Osteocyte (in vitro differentiated cells): ENCODE measurements around the gene CCDC182. TPM values are rescaled to one million over a fixed set of nuclear protein-coding genes. Genes with fewer than 3 reads are reported as not detected.

Source experiments
- DNase-seq: peaks from one replicate; pipeline ENCODE4 v3.0.0; 2021; ENCODE audit warnings: mixed read lengths; ENCODE audit not compliant: unreplicated experiment; ENCODE audit errors: extremely low spot score
- H3K27ac Mint-ChIP-seq: one replicate; pipeline ENCODE4 v1.8.0; 2021; ENCODE audit warnings: mild to moderate bottlenecking, mixed read lengths; ENCODE audit not compliant: unreplicated experiment
- H3K27me3 Mint-ChIP-seq: one replicate; pipeline ENCODE4 v1.8.0; 2021; ENCODE audit warnings: mixed read lengths; ENCODE audit not compliant: unreplicated experiment
- H3K36me3 Mint-ChIP-seq: one replicate; pipeline ENCODE4 v1.8.0; 2021; ENCODE audit warnings: mixed read lengths; ENCODE audit not compliant: unreplicated experiment
- H3K4me1 Mint-ChIP-seq: one replicate; pipeline ENCODE4 v1.8.0; 2021; ENCODE audit warnings: mixed read lengths; ENCODE audit not compliant: unreplicated experiment
- H3K4me3 Mint-ChIP-seq: one replicate; pipeline ENCODE4 v1.8.0; 2021; ENCODE audit warnings: mild to moderate bottlenecking, moderate library complexity, mixed read lengths; ENCODE audit not compliant: unreplicated experiment
- H3K9me3 Mint-ChIP-seq: one replicate; pipeline ENCODE4 v1.8.0; 2021; ENCODE audit warnings: mixed read lengths; ENCODE audit not compliant: unreplicated experiment
- CTCF ChIP-seq: fragments of 200-600 bp; sonication (generic); IDR thresholded peaks from 2 replicates; pipeline ENCODE4 v1.5.0; 2021; ENCODE audit warnings: antibody characterized with exemption, mild to moderate bottlenecking, moderate library complexity
- total RNA-seq: library from RNA; stranded (reverse); gene quantifications from 2 replicates; pipeline ENCODE4 v1.2.1, GENCODE V29; 2021

The CCDC182 gene
- total RNA-seq, 1 donor from 2014 or later, result not detected

DNA sequence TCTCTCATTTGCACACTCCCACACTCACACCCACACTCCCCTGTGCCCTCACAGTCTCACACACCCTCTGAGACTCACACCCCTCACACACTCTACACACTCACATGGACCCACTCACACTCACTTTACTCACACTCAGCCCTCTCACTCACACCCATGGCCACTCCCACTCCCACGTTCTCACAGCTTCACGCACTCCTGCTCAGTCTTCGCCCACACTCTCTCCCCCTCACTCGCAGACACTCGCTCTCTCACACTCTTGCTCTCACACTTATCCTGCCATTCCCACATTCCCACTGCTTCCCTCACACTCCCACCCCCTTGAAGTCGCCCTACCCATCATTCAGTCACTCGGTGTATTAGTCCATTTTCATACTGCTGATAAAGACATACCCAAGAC lies 47.9 kb downstream of the CCDC182 start:
- no peak overlapping the region for H3K4me3 Mint-ChIP-seq
- no peaks in the 10 kb centered on the region for H3K4me1 Mint-ChIP-seq
- TF ChIP-seq CTCF, result no peak
- DNase-seq, result no peak
- H3K27ac Mint-ChIP-seq, result no peak overlapping the region
- H3K9me3 Mint-ChIP-seq, result peaks cover 13% of the 10 kb centered on the region
- no peaks in the 10 kb centered on the region for H3K27me3 Mint-ChIP-seq
- no peaks in the 10 kb centered on the region for H3K36me3 Mint-ChIP-seq

DNA sequence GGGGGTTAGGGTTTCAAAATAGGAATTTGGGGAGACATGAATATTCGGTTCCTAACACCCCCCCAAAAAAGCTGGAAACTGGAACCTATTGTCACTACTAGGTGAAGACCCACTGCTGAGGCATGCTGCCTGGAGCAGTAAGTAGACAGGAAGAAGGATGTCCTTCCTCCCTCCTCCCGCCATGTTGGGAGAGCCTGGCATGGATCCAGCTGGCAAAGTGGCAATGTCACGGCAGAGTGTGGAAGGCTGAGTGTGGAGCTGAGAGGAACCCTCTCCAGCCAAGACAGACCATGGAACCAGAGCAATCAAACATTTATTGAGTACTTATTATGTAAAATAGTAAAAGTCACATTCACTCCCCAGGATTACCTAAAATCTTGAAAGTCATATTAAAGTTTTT lies 49.0 kb downstream of the CCDC182 start:
- no peaks in the 10 kb centered on the region for H3K36me3 Mint-ChIP-seq
- H3K27me3 Mint-ChIP-seq, result no peaks in the 10 kb centered on the region
- H3K4me1 Mint-ChIP-seq, result no peaks in the 10 kb centered on the region
- H3K4me3 Mint-ChIP-seq, result no peak overlapping the region
- H3K27ac Mint-ChIP-seq, result no peak overlapping the region
- TF ChIP-seq CTCF, result no peak
- peaks cover 21% of the 10 kb centered on the region for H3K9me3 Mint-ChIP-seq
- DNase-seq, result no peak

Other genes with a start within 250 kb of the CCDC182 start
- 28.3 and 35.0 TPM in 2 replicates for gene MRPS23, start 104.7 kb upstream of the CCDC182 start, total RNA-seq
- 34.7 and 38.4 TPM in 2 replicates for gene CUEDC1, start 210.1 kb upstream of the CCDC182 start, total RNA-seq
- 50.6 and 50.8 TPM in 2 replicates for gene VEZF1, start 243.0 kb upstream of the CCDC182 start, total RNA-seq